Kidney epithelial cell (primary cell): Measurements from ENCODE around the gene LHFPL3. TPM values are rescaled to one million over a fixed set of nuclear protein-coding genes. Genes with fewer than 3 reads are reported as not detected.

ENCODE experiments used
- DNase-seq: peaks from one replicate; pipeline ENCODE4 v3.0.0-alpha.2; 2010; ENCODE audit warnings: low read depth
- H3K27me3 ChIP-seq: 2 replicates; pipeline ENCODE4 v1.6.0; 2011; ENCODE audit warnings: low read length; ENCODE audit not compliant: control insufficient read depth, insufficient read depth
- H3K36me3 ChIP-seq: 2 replicates; pipeline ENCODE4 v1.5.1; 2011; ENCODE audit warnings: low read length; ENCODE audit not compliant: control insufficient read depth, insufficient read depth
- H3K4me3 ChIP-seq: 2 replicates; pipeline ENCODE4 v1.5.1; 2011; ENCODE audit warnings: low read depth, mild to moderate bottlenecking, control low read depth, low read length
- CTCF ChIP-seq: IDR thresholded peaks from 2 replicates; pipeline ENCODE4 v1.5.1; 2011; ENCODE audit warnings: mild to moderate bottlenecking, moderate library complexity, low read length, control low read depth, inconsistent platforms; ENCODE audit not compliant: insufficient read depth, poor library complexity, severe bottlenecking
- total RNA-seq: library from RNA; depleted of rRNA; stranded (reverse); fragments of >200 nt; gene quantifications from 2 replicates; pipeline ENCODE4 v1.2.3, GENCODE V29; 2015

LHFPL3 gene
- total RNA-seq, 1 donor from 2014 or later, result not detected

GRCh38 chr7:104767826-104768536 is 439.6 kb downstream of the LHFPL3 start:
- DNase-seq, result no peak
- Histone ChIP-seq H3K27me3 (no peaks in the 10 kb centered on the region), H3K4me3 (no peak overlapping the region), H3K36me3 (no peaks in the 10 kb centered on the region)
- TF ChIP-seq CTCF, result no peak

GRCh38 chr7:104772405-104773345 is 444.3 kb downstream of the LHFPL3 start:
- no peak for TF ChIP-seq CTCF
- Histone ChIP-seq H3K4me3 (no peak overlapping the region), H3K36me3 (no peaks in the 10 kb centered on the region), H3K27me3 (no peaks in the 10 kb centered on the region)
- DNase-seq, result no peak

- no peak for TF ChIP-seq CTCF
- H3K36me3 ChIP-seq, result no peaks in the 10 kb centered on the region
- no peak for DNase-seq
- H3K27me3 ChIP-seq, result no peaks in the 10 kb centered on the region
- no peak overlapping the region for H3K4me3 ChIP-seq
These were observed 445.4 kb downstream of the LHFPL3 start for GRCh38 chr7:104773796-104774195.

- TF ChIP-seq CTCF, result no peak
- DNase-seq, result no peak
- H3K4me3 ChIP-seq, result no peak overlapping the region
- no peaks in the 10 kb centered on the region for H3K27me3 ChIP-seq
- H3K36me3 ChIP-seq, result no peaks in the 10 kb centered on the region
These were observed 447.1 kb downstream of the LHFPL3 start for GRCh38 chr7:104775531-104775930.

- Histone ChIP-seq H3K27me3 (no peaks in the 10 kb centered on the region), H3K36me3 (no peaks in the 10 kb centered on the region), H3K4me3 (no peak overlapping the region)
- DNase-seq, result no peak
- no peak for TF ChIP-seq CTCF
These were observed 448.9 kb downstream of the LHFPL3 start for GRCh38 chr7:104777301-104777800.
